ENCODE results near the gene TBC1D10A. TPM values are rescaled to one million over a fixed set of nuclear protein-coding genes. Genes with fewer than 3 reads are reported as not detected.

Gene TBC1D10A
- total RNA-seq, 2 donors from 2014 or later: 12.1 to 13.7 TPM

GRCh38 chr22:30299322-30299721, 27.4 kb downstream of the TBC1D10A start:
- no peak overlapping the region for H3K27ac Mint-ChIP-seq
- no peak overlapping the region for H3K4me3 Mint-ChIP-seq
- Histone ChIP-seq H3K9ac (ENCODE audit: extremely low read depth, low read length, poor library complexity, severe bottlenecking) (no peak overlapping the region), H3K36me3 (ENCODE audit: control insufficient read depth, insufficient read depth, low read length) (peaks cover 12% of the 10 kb centered on the region), H3K4me3 (ENCODE audit: low read length) (no peak overlapping the region), H3K9me3 (ENCODE audit: control insufficient read depth, low read length) (no peaks in the 10 kb centered on the region), H3K27ac (ENCODE audit: low read depth, low read length) (no peak overlapping the region), H3K4me1 (ENCODE audit: control insufficient read depth, insufficient read depth, low read length) (no peaks in the 10 kb centered on the region), H3K27me3 (ENCODE audit: control insufficient read depth, insufficient read depth, low read length, poor library complexity, severe bottlenecking) (no peaks in the 10 kb centered on the region)
- 83 to 91% methylated on average over 8 to 13 of the region's 13 CpGs for WGBS, 2 experiments (ENCODE audit: insufficient coverage in 1 of 2, insufficient read length in 1 of 2)
- TF ChIP-seq CTCF (conservative IDR thresholded peaks at IDR 0.05): no peak
- no peaks in the 10 kb centered on the region for H3K4me1 Mint-ChIP-seq
- peaks cover 16% of the 10 kb centered on the region for H3K36me3 Mint-ChIP-seq (ENCODE audit: low read depth)
- H3K9me3 Mint-ChIP-seq: no peaks in the 10 kb centered on the region
- no peaks in the 10 kb centered on the region for H3K27me3 Mint-ChIP-seq (ENCODE audit: insufficient read depth)
- DNase-seq: no peak

DNA sequence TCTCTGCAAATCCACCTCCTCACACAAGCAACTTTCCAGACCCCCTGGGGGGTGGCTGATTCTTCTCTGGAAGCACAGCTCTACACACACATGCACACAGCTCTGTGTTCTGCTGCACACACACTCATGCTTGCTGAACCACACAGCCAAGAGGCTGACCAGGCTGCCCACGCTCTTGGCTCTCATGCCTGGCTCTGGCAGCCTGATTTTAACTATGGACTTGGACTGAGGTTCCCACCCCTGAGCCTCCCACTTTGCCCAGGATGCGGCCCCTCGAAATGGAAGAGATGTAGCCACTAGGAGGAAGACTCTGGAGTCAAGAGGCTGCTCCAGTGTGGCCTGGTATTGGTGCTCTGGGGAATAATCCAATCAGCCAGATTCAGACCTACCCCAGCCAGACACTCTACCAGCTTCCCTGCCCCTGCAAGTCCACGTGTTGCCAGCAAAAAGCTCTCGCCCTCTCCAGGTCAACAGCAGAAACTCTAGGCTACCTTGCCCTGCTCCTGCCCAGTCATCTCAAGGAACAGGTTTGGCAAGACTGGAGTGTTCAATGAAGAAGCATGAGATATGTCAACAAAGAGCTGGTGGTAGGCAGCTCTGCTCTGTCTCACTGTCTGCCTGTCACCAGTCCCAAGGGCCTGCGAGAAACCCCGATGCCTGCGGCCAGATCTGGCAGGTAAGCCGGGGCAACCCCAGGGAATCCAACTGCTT, 28.6 kb downstream of the TBC1D10A start:
- 89 to 98% methylated on average over 8 to 9 of the region's 9 CpGs for WGBS, 2 experiments (ENCODE audit: insufficient coverage in 1 of 2, insufficient read length in 1 of 2)
- TF ChIP-seq CTCF (conservative IDR thresholded peaks at IDR 0.05): no peak
- Histone ChIP-seq H3K36me3 (ENCODE audit: control insufficient read depth, insufficient read depth, low read length) (peaks cover 12% of the 10 kb centered on the region), H3K27me3 (ENCODE audit: control insufficient read depth, insufficient read depth, low read length, poor library complexity, severe bottlenecking) (no peaks in the 10 kb centered on the region), H3K9me3 (ENCODE audit: control insufficient read depth, low read length) (no peaks in the 10 kb centered on the region), H3K9ac (ENCODE audit: extremely low read depth, low read length, poor library complexity, severe bottlenecking) (no peak overlapping the region), H3K4me1 (ENCODE audit: control insufficient read depth, insufficient read depth, low read length) (no peaks in the 10 kb centered on the region), H3K27ac (ENCODE audit: low read depth, low read length) (no peak overlapping the region), H3K4me3 (ENCODE audit: low read length) (no peak overlapping the region)
- no peaks in the 10 kb centered on the region for H3K9me3 Mint-ChIP-seq
- no peaks in the 10 kb centered on the region for H3K4me1 Mint-ChIP-seq
- DNase-seq: no peak
- H3K27me3 Mint-ChIP-seq (ENCODE audit: insufficient read depth): no peaks in the 10 kb centered on the region
- H3K4me3 Mint-ChIP-seq: no peak overlapping the region
- H3K36me3 Mint-ChIP-seq (ENCODE audit: low read depth): peaks cover 22% of the 10 kb centered on the region
- no peak overlapping the region for H3K27ac Mint-ChIP-seq

- no peak for DNase-seq
- Mint-ChIP-seq H3K4me1 (no peaks in the 10 kb centered on the region), H3K27me3 (ENCODE audit: insufficient read depth) (no peaks in the 10 kb centered on the region), H3K9me3 (no peaks in the 10 kb centered on the region), H3K4me3 (no peak overlapping the region), H3K36me3 (ENCODE audit: low read depth) (peaks cover 28% of the 10 kb centered on the region), H3K27ac (no peak overlapping the region)
- no peaks in the 10 kb centered on the region for H3K4me1 ChIP-seq (ENCODE audit: control insufficient read depth, insufficient read depth, low read length)
- H3K9me3 ChIP-seq (ENCODE audit: control insufficient read depth, low read length): no peaks in the 10 kb centered on the region
- H3K9ac ChIP-seq (ENCODE audit: extremely low read depth, low read length, poor library complexity, severe bottlenecking): no peak overlapping the region
- H3K27me3 ChIP-seq (ENCODE audit: control insufficient read depth, insufficient read depth, low read length, poor library complexity, severe bottlenecking): no peaks in the 10 kb centered on the region
- H3K27ac ChIP-seq (ENCODE audit: low read depth, low read length): no peak overlapping the region
- peaks cover 13% of the 10 kb centered on the region for H3K36me3 ChIP-seq (ENCODE audit: control insufficient read depth, insufficient read depth, low read length)
- no peak overlapping the region for H3K4me3 ChIP-seq (ENCODE audit: low read length)
- TF ChIP-seq CTCF (conservative IDR thresholded peaks at IDR 0.05): no peak
- WGBS, 2 experiments (ENCODE audit: insufficient coverage in 1 of 2, insufficient read length in 1 of 2): 94 to 96% methylated on average over 9 to 11 of the region's 11 CpGs
Measured at GRCh38 chr22:30297276-30297990, 29.3 kb downstream of the TBC1D10A start.
